Endothelial cell of umbilical vein (primary cell): ENCODE data around the gene RANBP3L.

Source experiments
- CTCF ChIP-seq, 2 donors: IDR thresholded peaks; 1 replicate in 1 of 2; 2 replicates in 1 of 2; pipeline ENCODE4 v1.5.1; 2011; ENCODE audit warnings: low read length in 2 of 2, mild to moderate bottlenecking in 2 of 2, moderate library complexity in 2 of 2, control low read depth in 1 of 2, inconsistent platforms in 1 of 2, low read depth in 1 of 2; ENCODE audit not compliant: insufficient read depth in 1 of 2; ENCODE audit errors: extremely low read depth in 1 of 2
- MAX ChIP-seq: IDR thresholded peaks from 2 replicates; pipeline ENCODE4 v1.6.1; 2011; ENCODE audit not compliant: insufficient read depth, insufficient read length
- MYC ChIP-seq: IDR thresholded peaks from one replicate; pipeline ENCODE4 v1.6.1; 2011; ENCODE audit warnings: mild to moderate bottlenecking, low read depth, low read length
- POLR2A ChIP-seq: IDR thresholded peaks from 2 replicates; pipeline ENCODE4 v1.6.1; 2012; ENCODE audit warnings: low read depth, mild to moderate bottlenecking, control low read depth, low read length

- TF ChIP-seq CTCF (IDR thresholded peaks at IDR 0.05; ENCODE audit: extremely low read depth in 1 of 2, insufficient read depth in 1 of 2, low read depth in 1 of 2, low read length in 2 of 2), result no peak
- TF ChIP-seq MAX, result no peak
- TF ChIP-seq POLR2A, result no peak
- no peak for TF ChIP-seq MYC
Measured at GRCh38 chr5:36312953-36313672, 11.4 kb upstream of the RANBP3L start.
